ENCODE measurements around the gene CCDC15.
A peak's percentile ranks its signal among the peaks of the same experiment; 100 is the strongest.

CCDC15 gene

GRCh38 chr11:125062931-125063428, 109.0 kb downstream of the CCDC15 start, which contains the start of gene SLC37A2:
SLC37A2 (plus strand) TSS chr11:125063305; CDS start chr11:125063368, 63 bp downstream.
- peak; percentile 56 for DNase-seq (ENCODE audit: low read depth, low spot score)
- in situ Hi-C loops (cut with HindIII; ENCODE audit: low sequenced_read_pairs): no loop called here
- TF ChIP-seq, protein P1, sequence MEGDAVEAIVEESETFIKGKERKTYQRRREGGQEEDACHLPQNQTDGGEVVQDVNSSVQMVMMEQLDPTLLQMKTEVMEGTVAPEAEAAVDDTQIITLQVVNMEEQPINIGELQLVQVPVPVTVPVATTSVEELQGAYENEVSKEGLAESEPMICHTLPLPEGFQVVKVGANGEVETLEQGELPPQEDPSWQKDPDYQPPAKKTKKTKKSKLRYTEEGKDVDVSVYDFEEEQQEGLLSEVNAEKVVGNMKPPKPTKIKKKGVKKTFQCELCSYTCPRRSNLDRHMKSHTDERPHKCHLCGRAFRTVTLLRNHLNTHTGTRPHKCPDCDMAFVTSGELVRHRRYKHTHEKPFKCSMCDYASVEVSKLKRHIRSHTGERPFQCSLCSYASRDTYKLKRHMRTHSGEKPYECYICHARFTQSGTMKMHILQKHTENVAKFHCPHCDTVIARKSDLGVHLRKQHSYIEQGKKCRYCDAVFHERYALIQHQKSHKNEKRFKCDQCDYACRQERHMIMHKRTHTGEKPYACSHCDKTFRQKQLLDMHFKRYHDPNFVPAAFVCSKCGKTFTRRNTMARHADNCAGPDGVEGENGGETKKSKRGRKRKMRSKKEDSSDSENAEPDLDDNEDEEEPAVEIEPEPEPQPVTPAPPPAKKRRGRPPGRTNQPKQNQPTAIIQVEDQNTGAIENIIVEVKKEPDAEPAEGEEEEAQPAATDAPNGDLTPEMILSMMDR (IDR thresholded peaks at IDR 0.05; ENCODE audit: low read depth, low read length): peak; percentile 19
- peak within 1 kb of the TSS; percentile 58 for H3K4me3 ChIP-seq (ENCODE audit: low read depth, low read length)

DNA sequence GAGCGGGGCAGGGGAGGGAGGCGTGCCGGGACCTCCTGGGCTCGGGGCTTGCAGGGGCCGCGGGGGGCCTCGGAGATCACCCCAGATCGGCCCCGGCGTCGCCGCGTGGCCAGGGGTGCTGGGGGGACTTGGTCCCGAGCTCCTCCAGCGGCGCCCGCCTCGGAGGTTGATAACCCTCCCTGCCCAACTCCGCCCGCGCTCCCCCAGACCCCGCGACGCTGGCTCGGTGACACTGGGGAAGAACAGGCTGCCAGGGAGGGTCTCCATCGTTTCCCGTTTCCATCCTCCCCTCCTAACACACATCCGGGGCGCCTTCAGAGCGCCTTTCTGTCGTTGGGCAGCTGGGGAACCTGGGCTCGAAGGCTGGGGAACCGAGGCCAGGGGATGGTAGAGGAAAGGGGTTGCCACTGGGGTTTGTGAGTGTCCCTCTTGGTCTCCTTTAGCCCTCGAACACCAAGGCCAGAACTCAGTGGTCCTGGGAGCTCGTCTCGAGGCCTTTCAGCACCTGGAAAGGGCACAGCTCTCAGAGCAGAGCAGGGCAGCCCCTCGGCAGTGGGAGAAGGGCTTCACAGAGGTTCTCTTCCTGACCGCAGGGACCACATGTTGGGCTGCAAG, 109.5 kb downstream of the CCDC15 start:
- in situ Hi-C loops (cut with HindIII; ENCODE audit: low sequenced_read_pairs): no loop called here
- TF ChIP-seq, protein P1 (IDR thresholded peaks at IDR 0.05; ENCODE audit: low read depth, low read length): no peak
- DNase-seq (ENCODE audit: low read depth, low spot score): no peak
- H3K4me3 ChIP-seq (ENCODE audit: low read depth, low read length): peak overlapping the region; percentile 58

GRCh38 chr11:125064070-125064469, 110.1 kb downstream of the CCDC15 start:
- DNase-seq (ENCODE audit: low read depth, low spot score): no peak
- peak overlapping the region; percentile 58 for H3K4me3 ChIP-seq (ENCODE audit: low read depth, low read length)
- in situ Hi-C loops (cut with HindIII; ENCODE audit: low sequenced_read_pairs): no loop called here
- TF ChIP-seq, protein P1 (IDR thresholded peaks at IDR 0.05; ENCODE audit: low read depth, low read length): no peak

DNA sequence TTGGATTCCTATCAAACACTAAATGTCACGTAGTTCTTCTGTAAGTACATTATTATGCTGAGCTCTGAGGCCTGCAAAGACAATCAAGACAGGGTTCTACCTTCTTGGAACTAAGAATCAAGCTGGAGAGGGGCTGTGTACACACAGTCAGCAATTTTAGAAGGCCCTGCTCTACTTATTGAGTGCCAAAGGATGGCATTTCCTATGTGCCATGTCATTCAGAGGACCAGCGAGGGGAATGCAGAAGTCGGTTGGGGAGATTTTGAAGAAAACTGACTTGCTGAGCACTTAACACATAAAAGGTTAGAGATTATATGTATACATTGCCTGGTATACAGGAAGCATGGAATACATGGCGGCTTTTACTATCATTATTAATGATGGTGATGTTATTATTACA, 114.4 kb downstream of the CCDC15 start:
- no peak for DNase-seq (ENCODE audit: low read depth, low spot score)
- in situ Hi-C loops (cut with HindIII; ENCODE audit: low sequenced_read_pairs): no loop called here
- H3K4me3 ChIP-seq (ENCODE audit: low read depth, low read length): no peak overlapping the region
- TF ChIP-seq, protein P1 (IDR thresholded peaks at IDR 0.05; ENCODE audit: low read depth, low read length): no peak

GRCh38 chr11:125069008-125069407, 115.0 kb downstream of the CCDC15 start:
- TF ChIP-seq, protein P1 (IDR thresholded peaks at IDR 0.05; ENCODE audit: low read depth, low read length): no peak
- in situ Hi-C loops (cut with HindIII; ENCODE audit: low sequenced_read_pairs): no loop called here
- no peak for DNase-seq (ENCODE audit: low read depth, low spot score)
- H3K4me3 ChIP-seq (ENCODE audit: low read depth, low read length): no peak overlapping the region

- TF ChIP-seq, protein P1 (IDR thresholded peaks at IDR 0.05; ENCODE audit: low read depth, low read length): no peak
- in situ Hi-C loops (cut with HindIII; ENCODE audit: low sequenced_read_pairs): no loop called here
- H3K4me3 ChIP-seq (ENCODE audit: low read depth, low read length): no peak overlapping the region
- no peak for DNase-seq (ENCODE audit: low read depth, low spot score)
These were observed 115.8 kb downstream of the CCDC15 start for GRCh38 chr11:125069796-125070195.
